Measurements from ENCODE around the gene RPL18. TPM values are rescaled to one million over a fixed set of nuclear protein-coding genes. Genes with fewer than 3 reads are reported as not detected.

Gene RPL18
- total and polyA plus RNA-seq, 9 of the 15 experiments (the other 6 are each of a cell fraction or from before 2014, with no cell fraction given), result 312 to 2,635 (median 1,653) TPM

DNA sequence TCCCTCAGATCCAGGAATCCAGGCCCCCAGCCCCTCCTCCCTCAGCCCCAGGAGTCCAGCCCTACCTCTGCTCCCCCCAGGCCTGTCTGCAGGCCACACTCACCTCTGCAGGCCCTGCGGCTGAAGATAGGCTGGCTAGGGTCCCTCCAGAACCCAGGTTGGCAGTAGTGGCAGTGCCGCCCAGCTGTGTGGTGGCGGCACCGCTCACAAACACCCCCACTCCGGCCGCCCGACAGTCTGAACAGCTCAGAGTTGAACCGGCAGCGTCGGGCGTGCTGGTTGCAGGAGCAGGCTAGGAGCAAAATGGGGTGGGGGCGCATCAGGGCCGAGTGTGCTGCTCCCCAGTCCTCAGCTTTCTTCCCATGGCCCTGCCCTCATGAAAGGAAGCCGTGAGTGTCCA is 45.5 kb upstream of the RPL18 start:
- ChIA-PET POLR2A (no interaction called here), CTCF (ENCODE audit: low intra/inter-chr PET ratio) (no interaction called here)
- Histone ChIP-seq H3K79me2 (ENCODE audit: control insufficient read depth, insufficient read depth, low read length) (no peaks in the 10 kb centered on the region), H3K27ac (ENCODE audit: extremely low read depth, low read depth, low read length) (no peak overlapping the region), H4K20me1 (replicated peaks; ENCODE audit: control insufficient read depth, insufficient read depth, low read length) (no peaks in the 10 kb centered on the region), H3K36me3 (ENCODE audit: control insufficient read depth, insufficient read depth, low read length) (no peaks in the 10 kb centered on the region), H3K9me3 (replicated peaks; ENCODE audit: control insufficient read depth, insufficient read depth, low read depth, low read length) (no peaks in the 10 kb centered on the region), H3K9ac (ENCODE audit: insufficient read depth in 1 of 2, low read depth in 2 of 2, low read length in 2 of 2) (peak overlapping the region in 1 of 2 experiments; percentile 20; a peak in 1 of 4 replicates), H3K4me2 (ENCODE audit: insufficient read depth, low read length) (no peak overlapping the region), H2AFZ (ENCODE audit: low read depth, low read length) (no peak overlapping the region), H3K4me1 (replicated peaks in 1 of 2; ENCODE audit: control insufficient read depth in 2 of 2, insufficient read depth in 2 of 2, low read length in 2 of 2) (peaks cover 11 to 14% of the 10 kb centered on the region in 2 experiments), H3K4me3 (no peak overlapping the region), H3K27me3 (ENCODE audit: control insufficient read depth in 2 of 2, insufficient read depth in 2 of 2, low read length in 2 of 2) (no peaks in the 10 kb centered on the region), H3K9me1 (ENCODE audit: control insufficient read depth, insufficient read depth, low read length) (no peaks in the 10 kb centered on the region)
- intact Hi-C loops (cut with micrococcal nuclease), result no loop called here
- FAIRE-seq (no peak), DNase-seq (ENCODE audit: extremely low read depth in 1 of 4, low spot score in 3 of 4) (no peak), ATAC-seq (no peak)
- TF ChIP-seq, protein P1, sequence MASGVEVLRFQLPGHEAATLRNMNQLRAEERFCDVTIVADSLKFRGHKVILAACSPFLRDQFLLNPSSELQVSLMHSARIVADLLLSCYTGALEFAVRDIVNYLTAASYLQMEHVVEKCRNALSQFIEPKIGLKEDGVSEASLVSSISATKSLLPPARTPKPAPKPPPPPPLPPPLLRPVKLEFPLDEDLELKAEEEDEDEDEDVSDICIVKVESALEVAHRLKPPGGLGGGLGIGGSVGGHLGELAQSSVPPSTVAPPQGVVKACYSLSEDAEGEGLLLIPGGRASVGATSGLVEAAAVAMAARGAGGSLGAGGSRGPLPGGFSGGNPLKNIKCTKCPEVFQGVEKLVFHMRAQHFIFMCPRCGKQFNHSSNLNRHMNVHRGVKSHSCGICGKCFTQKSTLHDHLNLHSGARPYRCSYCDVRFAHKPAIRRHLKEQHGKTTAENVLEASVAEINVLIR (CRISPR knock-in tag; IDR thresholded peaks at IDR 0.05), result no peak
- TF ChIP-seq PTBP1 (IDR thresholded peaks at IDR 0.05; ENCODE audit: low read depth, low read length) (no peak), SRSF1 (IDR thresholded peaks at IDR 0.05; ENCODE audit: low read depth, low read length) (no peak), NR1H2 (CRISPR knock-in tag; IDR thresholded peaks at IDR 0.05) (no peak), MED1 (CRISPR knock-in tag; IDR thresholded peaks at IDR 0.05; ENCODE audit: borderline replicate concordance) (no peak), SMARCB1 (IDR thresholded peaks at IDR 0.05; ENCODE audit: insufficient read length, low read depth) (no peak), KLF16 (IDR thresholded peaks at IDR 0.05) (no peak), ZNF124 (CRISPR knock-in tag; IDR thresholded peaks at IDR 0.05) (no peak), ZFP30 (CRISPR knock-in tag; IDR thresholded peaks at IDR 0.05; ENCODE audit: borderline replicate concordance) (no peak), ETV6 (IDR thresholded peaks at IDR 0.05; ENCODE audit: borderline replicate concordance in 1 of 2, low read depth in 2 of 2, low read length in 1 of 2) (no peak), ETV6 (CRISPR knock-in tag; IDR thresholded peaks at IDR 0.05; ENCODE audit: borderline replicate concordance) (no peak), NR2C2 (CRISPR knock-in tag; IDR thresholded peaks at IDR 0.05) (no peak), NR2C2 (tag; IDR thresholded peaks at IDR 0.05) (no peak), CTBP1 (IDR thresholded peaks at IDR 0.05; ENCODE audit: borderline replicate concordance) (no peak), SMARCA4 (IDR thresholded peaks at IDR 0.05) (no peak), CREB1 (IDR thresholded peaks at IDR 0.05) (no peak), CREB1 (CRISPR knock-in tag; IDR thresholded peaks at IDR 0.05) (no peak), ZNF316 (IDR thresholded peaks at IDR 0.05) (no peak), ZNF707 (CRISPR knock-in tag; conservative IDR thresholded peaks at IDR 0.05) (no peak)
- TF ChIP-seq, protein P2, sequence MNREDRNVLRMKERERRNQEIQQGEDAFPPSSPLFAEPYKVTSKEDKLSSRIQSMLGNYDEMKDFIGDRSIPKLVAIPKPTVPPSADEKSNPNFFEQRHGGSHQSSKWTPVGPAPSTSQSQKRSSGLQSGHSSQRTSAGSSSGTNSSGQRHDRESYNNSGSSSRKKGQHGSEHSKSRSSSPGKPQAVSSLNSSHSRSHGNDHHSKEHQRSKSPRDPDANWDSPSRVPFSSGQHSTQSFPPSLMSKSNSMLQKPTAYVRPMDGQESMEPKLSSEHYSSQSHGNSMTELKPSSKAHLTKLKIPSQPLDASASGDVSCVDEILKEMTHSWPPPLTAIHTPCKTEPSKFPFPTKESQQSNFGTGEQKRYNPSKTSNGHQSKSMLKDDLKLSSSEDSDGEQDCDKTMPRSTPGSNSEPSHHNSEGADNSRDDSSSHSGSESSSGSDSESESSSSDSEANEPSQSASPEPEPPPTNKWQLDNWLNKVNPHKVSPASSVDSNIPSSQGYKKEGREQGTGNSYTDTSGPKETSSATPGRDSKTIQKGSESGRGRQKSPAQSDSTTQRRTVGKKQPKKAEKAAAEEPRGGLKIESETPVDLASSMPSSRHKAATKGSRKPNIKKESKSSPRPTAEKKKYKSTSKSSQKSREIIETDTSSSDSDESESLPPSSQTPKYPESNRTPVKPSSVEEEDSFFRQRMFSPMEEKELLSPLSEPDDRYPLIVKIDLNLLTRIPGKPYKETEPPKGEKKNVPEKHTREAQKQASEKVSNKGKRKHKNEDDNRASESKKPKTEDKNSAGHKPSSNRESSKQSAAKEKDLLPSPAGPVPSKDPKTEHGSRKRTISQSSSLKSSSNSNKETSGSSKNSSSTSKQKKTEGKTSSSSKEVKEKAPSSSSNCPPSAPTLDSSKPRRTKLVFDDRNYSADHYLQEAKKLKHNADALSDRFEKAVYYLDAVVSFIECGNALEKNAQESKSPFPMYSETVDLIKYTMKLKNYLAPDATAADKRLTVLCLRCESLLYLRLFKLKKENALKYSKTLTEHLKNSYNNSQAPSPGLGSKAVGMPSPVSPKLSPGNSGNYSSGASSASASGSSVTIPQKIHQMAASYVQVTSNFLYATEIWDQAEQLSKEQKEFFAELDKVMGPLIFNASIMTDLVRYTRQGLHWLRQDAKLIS (CRISPR knock-in tag; IDR thresholded peaks at IDR 0.05), result no peak
- 84% methylated on average over 11 of the region's 14 CpGs for WGBS (ENCODE audit: insufficient coverage, low coverage, missing lambda C conversion rate)
- in situ Hi-C loops (cut with MboI), result no loop called here
- no TSS peak for BruUV-seq (replicated peaks)

All from K562 (cell line).